Fibroblast of lung (primary cell): Measurements from ENCODE around the gene ABCC5. TPM values are rescaled to one million over a fixed set of nuclear protein-coding genes. Genes with fewer than 3 reads are reported as not detected.

Experiments used
- DNase-seq, 2 donors: peaks; one replicate each; pipeline versions ENCODE4 v3.0.0 to v3.0.0-alpha.2; 2010; ENCODE audit warnings: low read depth in 2 of 2
- H2AFZ ChIP-seq: 2 replicates; pipeline ENCODE4 v1.5.1; 2012; ENCODE audit warnings: low read length, control low read depth, inconsistent platforms
- H3K27ac ChIP-seq: 2 replicates; pipeline ENCODE4 v1.5.1; 2011; ENCODE audit warnings: low read length, control low read depth; ENCODE audit not compliant: insufficient read depth
- H3K27me3 ChIP-seq: 2 replicates; pipeline ENCODE4 v1.5.1; 2011; ENCODE audit warnings: mild to moderate bottlenecking, low read length; ENCODE audit not compliant: control insufficient read depth, insufficient read depth
- H3K36me3 ChIP-seq: 2 replicates; pipeline ENCODE4 v1.5.1; 2011; ENCODE audit warnings: low read length; ENCODE audit not compliant: control insufficient read depth, insufficient read depth
- H3K4me1 ChIP-seq: 2 replicates; pipeline ENCODE4 v1.5.1; 2011; ENCODE audit warnings: low read length; ENCODE audit not compliant: control insufficient read depth, insufficient read depth; ENCODE audit errors: extremely low read depth
- H3K4me2 ChIP-seq: 2 replicates; pipeline ENCODE4 v1.5.1; 2011; ENCODE audit warnings: low read length, control low read depth; ENCODE audit not compliant: insufficient read depth; ENCODE audit errors: extremely low read depth
- H3K4me3 ChIP-seq, 4 experiments: fragments of 200-600 bp in 1 of 4; sonication (generic) in 1 of 4; replicated peaks in 1 of 4; 2 replicates each; pipeline ENCODE4 v1.5.1; 2011 to 2016; ENCODE audit warnings: low read length in 4 of 4, low read depth in 3 of 4, mild to moderate bottlenecking in 3 of 4, control low read depth in 2 of 4, inconsistent platforms in 1 of 4, mixed read lengths in 1 of 4; ENCODE audit not compliant: insufficient read depth in 1 of 4; ENCODE audit errors: control extremely low read depth in 1 of 4
- H3K79me2 ChIP-seq: 2 replicates; pipeline ENCODE4 v1.5.1; 2012; ENCODE audit warnings: mild to moderate bottlenecking, low read length, inconsistent platforms; ENCODE audit not compliant: control insufficient read depth, insufficient read depth
- H3K9ac ChIP-seq: 2 replicates; pipeline ENCODE4 v1.5.1; 2011; ENCODE audit warnings: mild to moderate bottlenecking, low read length, control low read depth; ENCODE audit not compliant: insufficient read depth
- H3K9me3 ChIP-seq: 2 replicates; pipeline ENCODE4 v1.5.1; 2012; ENCODE audit warnings: low read depth, low read length; ENCODE audit not compliant: control insufficient read depth, insufficient read depth
- H4K20me1 ChIP-seq: 2 replicates; pipeline ENCODE4 v1.5.1; 2011; ENCODE audit warnings: low read length; ENCODE audit not compliant: control insufficient read depth, insufficient read depth; ENCODE audit errors: extremely low read depth
- EZH2 ChIP-seq: IDR thresholded peaks from 2 replicates; pipeline ENCODE4 v1.5.1; 2012; ENCODE audit warnings: low read length, control low read depth, mild to moderate bottlenecking; ENCODE audit errors: missing control alignments
- polyA plus RNA-seq, 2 donors: library from polyadenylated mRNA; depleted of rRNA in 1 of 2; stranded (reverse) in 1 of 2; unstranded in 1 of 2; fragments of >200 nt; gene quantifications; 2 replicates each; pipeline ENCODE4 v1.2.1, GENCODE V29; 2011 to 2012; ENCODE audit warnings: missing spikeins in 1 of 2
- total RNA-seq: library from RNA; depleted of rRNA; stranded (reverse); fragments of >200 nt; gene quantifications from 2 replicates; pipeline ENCODE4 v1.2.1, GENCODE V29; 2014
- TF ChIP-seq, protein P1 (sequence below), 2 donors: IDR thresholded peaks in 1 of 2; conservative IDR thresholded peaks in 1 of 2; 1 replicate in 1 of 2; 2 replicates in 1 of 2; pipeline ENCODE4 v1.5.1; 2011 to 2012; ENCODE audit warnings: low read length in 2 of 2, control low read depth in 1 of 2, inconsistent platforms in 1 of 2, low read depth in 1 of 2, mild to moderate bottlenecking in 1 of 2

Gene ABCC5
- total and polyA plus RNA-seq, 2 donors (not counting 1 experiment from before 2014, with no cell fraction given), result 13.2 to 18.8 TPM

GRCh38 chr3:183921096-183921495 lies 96.6 kb downstream of the ABCC5 start:
- no peak overlapping the region for H3K27ac ChIP-seq
- no peak overlapping the region for H3K4me2 ChIP-seq
- H3K27me3 ChIP-seq, result no peaks in the 10 kb centered on the region
- H3K4me3 ChIP-seq, result no peak overlapping the region
- H3K9me3 ChIP-seq, result no peaks in the 10 kb centered on the region
- H2AFZ ChIP-seq, result no peak overlapping the region
- no peaks in the 10 kb centered on the region for H3K4me1 ChIP-seq
- no peaks in the 10 kb centered on the region for H3K79me2 ChIP-seq
- no peak for DNase-seq
- no peaks in the 10 kb centered on the region for H4K20me1 ChIP-seq
- TF ChIP-seq, protein P1, sequence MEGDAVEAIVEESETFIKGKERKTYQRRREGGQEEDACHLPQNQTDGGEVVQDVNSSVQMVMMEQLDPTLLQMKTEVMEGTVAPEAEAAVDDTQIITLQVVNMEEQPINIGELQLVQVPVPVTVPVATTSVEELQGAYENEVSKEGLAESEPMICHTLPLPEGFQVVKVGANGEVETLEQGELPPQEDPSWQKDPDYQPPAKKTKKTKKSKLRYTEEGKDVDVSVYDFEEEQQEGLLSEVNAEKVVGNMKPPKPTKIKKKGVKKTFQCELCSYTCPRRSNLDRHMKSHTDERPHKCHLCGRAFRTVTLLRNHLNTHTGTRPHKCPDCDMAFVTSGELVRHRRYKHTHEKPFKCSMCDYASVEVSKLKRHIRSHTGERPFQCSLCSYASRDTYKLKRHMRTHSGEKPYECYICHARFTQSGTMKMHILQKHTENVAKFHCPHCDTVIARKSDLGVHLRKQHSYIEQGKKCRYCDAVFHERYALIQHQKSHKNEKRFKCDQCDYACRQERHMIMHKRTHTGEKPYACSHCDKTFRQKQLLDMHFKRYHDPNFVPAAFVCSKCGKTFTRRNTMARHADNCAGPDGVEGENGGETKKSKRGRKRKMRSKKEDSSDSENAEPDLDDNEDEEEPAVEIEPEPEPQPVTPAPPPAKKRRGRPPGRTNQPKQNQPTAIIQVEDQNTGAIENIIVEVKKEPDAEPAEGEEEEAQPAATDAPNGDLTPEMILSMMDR (conservative IDR thresholded peaks at IDR 0.05 in 1 of 2, IDR thresholded peaks at IDR 0.05 in 1 of 2; ENCODE audit: low read depth in 1 of 2, low read length in 2 of 2), result no peak
- TF ChIP-seq EZH2, result no peak
- no peak overlapping the region for H3K9ac ChIP-seq
- peaks cover 2% of the 10 kb centered on the region for H3K36me3 ChIP-seq

GRCh38 chr3:183920416-183920815 lies 97.3 kb downstream of the ABCC5 start:
- Histone ChIP-seq H3K36me3 (peaks cover 2% of the 10 kb centered on the region), H4K20me1 (no peaks in the 10 kb centered on the region), H3K27ac (no peak overlapping the region), H3K4me3 (no peak overlapping the region), H3K9me3 (no peaks in the 10 kb centered on the region), H2AFZ (no peak overlapping the region), H3K4me2 (no peak overlapping the region), H3K9ac (no peak overlapping the region), H3K27me3 (no peaks in the 10 kb centered on the region), H3K79me2 (no peaks in the 10 kb centered on the region), H3K4me1 (no peaks in the 10 kb centered on the region)
- DNase-seq, result no peak
- TF ChIP-seq, protein P1 (conservative IDR thresholded peaks at IDR 0.05 in 1 of 2, IDR thresholded peaks at IDR 0.05 in 1 of 2; ENCODE audit: low read depth in 1 of 2, low read length in 2 of 2), result no peak
- no peak for TF ChIP-seq EZH2

DNA sequence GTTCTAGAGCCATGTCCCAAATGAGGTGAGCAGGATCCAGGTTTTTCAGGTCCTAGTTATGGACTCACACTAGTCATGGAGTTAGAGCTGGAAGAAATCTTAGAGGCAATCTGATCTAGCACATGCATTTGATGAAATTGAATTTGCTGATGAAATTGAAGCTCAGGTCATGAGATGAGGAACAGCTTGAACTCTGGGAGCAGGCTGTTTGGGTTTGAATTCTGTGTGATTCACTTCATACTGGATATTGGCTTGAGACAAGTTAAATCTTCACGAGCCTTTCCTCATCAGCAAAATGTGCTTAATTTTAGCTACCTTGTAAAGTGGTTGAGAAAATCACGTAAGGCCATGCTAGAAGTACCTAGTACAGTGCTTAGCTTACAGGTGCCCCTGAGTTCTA lies 99.5 kb downstream of the ABCC5 start:
- no peak overlapping the region for H3K4me2 ChIP-seq
- TF ChIP-seq, protein P1 (conservative IDR thresholded peaks at IDR 0.05 in 1 of 2, IDR thresholded peaks at IDR 0.05 in 1 of 2; ENCODE audit: low read depth in 1 of 2, low read length in 2 of 2), result no peak
- TF ChIP-seq EZH2, result no peak
- no peak for DNase-seq
- H3K27me3 ChIP-seq, result no peaks in the 10 kb centered on the region
- no peaks in the 10 kb centered on the region for H4K20me1 ChIP-seq
- H3K4me3 ChIP-seq, result no peak overlapping the region
- no peak overlapping the region for H2AFZ ChIP-seq
- no peaks in the 10 kb centered on the region for H3K9me3 ChIP-seq
- no peaks in the 10 kb centered on the region for H3K4me1 ChIP-seq
- H3K79me2 ChIP-seq, result no peaks in the 10 kb centered on the region
- no peak overlapping the region for H3K27ac ChIP-seq
- no peak overlapping the region for H3K9ac ChIP-seq
- no peaks in the 10 kb centered on the region for H3K36me3 ChIP-seq
